Measurements from ENCODE around the gene PADI2. TPM values are rescaled to one million over a fixed set of nuclear protein-coding genes. Genes with fewer than 3 reads are reported as not detected.

The PADI2 gene
- total RNA-seq (2014; rRNA removed; shearing (Covaris generic)): not detected in 2 replicates

DNA sequence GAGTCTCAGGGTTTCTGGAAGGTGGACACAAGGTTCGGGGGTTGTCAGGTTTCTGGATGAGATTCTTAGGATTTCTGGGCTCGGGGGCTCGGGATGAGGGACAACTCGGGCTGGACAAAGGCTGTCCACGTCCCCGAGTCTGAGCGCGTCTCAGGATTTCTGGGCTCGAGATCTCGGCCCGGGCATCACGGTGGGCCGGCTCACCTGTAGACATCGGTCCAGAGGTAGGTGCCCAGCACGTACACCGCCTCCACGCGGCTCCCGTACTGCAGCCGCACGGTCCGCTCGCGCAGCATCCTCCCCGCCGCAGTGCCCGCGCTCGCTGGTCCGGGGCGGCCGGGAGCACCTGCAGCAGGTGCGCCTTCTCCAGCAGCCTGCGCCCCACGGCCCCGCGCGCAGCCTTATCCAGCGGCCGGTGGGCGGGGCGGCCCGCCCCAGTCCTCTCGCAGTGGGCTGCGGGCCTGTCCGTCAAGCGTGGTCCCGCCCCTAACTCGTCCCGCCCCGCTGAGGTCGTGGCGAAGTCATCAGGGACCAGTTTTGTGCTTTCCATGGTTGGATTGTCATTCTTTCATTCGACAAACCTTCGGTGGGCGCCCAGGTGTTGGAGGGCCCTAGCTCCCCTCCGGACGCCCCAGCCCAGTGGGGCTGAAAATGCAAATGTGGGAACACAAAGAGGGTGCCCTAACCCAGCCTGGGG is at the start of gene PADI2:
PADI2 (minus strand) TSS at position 376 of the 697 bp plus-strand sequence; CDS start at position 296, 80 bp downstream.
- H3K27ac ChIP-seq: no peak within 1 kb of the TSS
- H3K36me3 ChIP-seq: no peaks in the 10 kb centered on the region
- no peaks in the 10 kb centered on the region for H3K9me3 ChIP-seq (replicated peaks)
- no peak for DNase-seq (ENCODE audit: low read depth in 1 of 2, low spot score in 2 of 2)
- H3K4me3 ChIP-seq: no peak within 1 kb of the TSS
- H3K27me3 ChIP-seq (replicated peaks): no peaks in the 10 kb centered on the region
- peaks cover 25% of the 10 kb centered on the region for H3K4me1 ChIP-seq (replicated peaks)

DNA sequence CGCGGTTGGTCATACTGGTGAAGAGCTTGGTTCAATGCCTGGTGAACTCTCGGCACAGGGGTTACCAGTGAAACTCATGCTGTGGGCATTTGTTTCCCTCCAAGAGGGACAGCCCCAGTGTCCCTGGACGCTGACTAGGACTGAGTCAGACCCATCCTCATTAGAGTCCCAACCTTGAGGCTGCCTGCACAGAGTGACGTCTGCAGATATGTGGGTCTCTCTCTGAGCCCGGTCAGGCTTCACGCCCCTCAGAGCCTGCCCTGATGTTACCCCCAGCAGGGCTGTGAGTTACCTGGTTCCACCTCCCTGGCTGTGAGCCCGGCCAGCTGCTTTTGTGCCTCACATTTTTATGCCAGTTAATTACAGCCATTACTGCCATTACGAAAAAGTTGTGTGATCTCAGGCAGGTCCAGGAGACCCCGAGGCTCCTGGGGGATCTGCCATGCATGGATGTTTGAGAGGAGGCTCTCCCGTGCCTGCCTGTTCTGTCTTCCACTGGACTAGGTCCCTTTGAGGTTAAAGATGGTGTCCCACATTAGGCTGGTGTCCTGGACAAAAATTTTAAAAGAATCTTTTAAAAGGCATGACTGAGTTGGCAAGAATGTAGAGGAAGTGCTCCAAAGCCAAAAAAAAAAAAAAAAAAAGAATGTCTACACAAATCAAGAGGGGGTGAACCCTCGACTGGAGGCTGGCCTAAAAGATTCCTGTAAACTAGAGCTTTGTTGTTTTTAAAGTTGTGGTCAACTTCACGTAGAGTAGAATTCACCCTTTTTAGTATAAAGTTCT is 49.0 kb upstream of the PADI2 start:
- peaks cover 42% of the 10 kb centered on the region for H3K4me1 ChIP-seq (replicated peaks)
- peak overlapping the region; percentile 99 for H3K27ac ChIP-seq
- no peak overlapping the region for H3K4me3 ChIP-seq
- no peaks in the 10 kb centered on the region for H3K36me3 ChIP-seq
- peak; percentile 93 to 94 for DNase-seq (ENCODE audit: low read depth in 1 of 2, low spot score in 2 of 2)
- H3K9me3 ChIP-seq (replicated peaks): no peaks in the 10 kb centered on the region
- H3K27me3 ChIP-seq (replicated peaks): no peaks in the 10 kb centered on the region

DNA sequence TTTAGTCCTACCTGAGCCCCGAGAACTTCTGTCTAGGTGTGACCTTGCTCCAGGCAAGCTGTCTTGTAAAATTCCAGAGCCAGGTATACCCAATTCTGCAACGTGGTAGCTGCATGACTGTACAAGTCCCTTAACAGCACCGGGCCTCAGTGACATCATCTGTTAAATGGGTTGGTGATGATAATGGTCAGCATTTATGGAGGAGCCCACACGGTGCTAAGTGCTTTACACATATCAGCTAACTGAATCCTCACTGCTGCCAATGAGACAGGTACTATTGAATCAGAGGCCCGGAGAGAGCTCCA is 48.5 kb upstream of the PADI2 start:
- H3K36me3 ChIP-seq: no peaks in the 10 kb centered on the region
- peak overlapping the region; percentile 99 for H3K27ac ChIP-seq
- H3K27me3 ChIP-seq (replicated peaks): no peaks in the 10 kb centered on the region
- no peak for DNase-seq (ENCODE audit: low read depth in 1 of 2, low spot score in 2 of 2)
- H3K9me3 ChIP-seq (replicated peaks): no peaks in the 10 kb centered on the region
- no peak overlapping the region for H3K4me3 ChIP-seq
- H3K4me1 ChIP-seq (replicated peaks): peaks cover 42% of the 10 kb centered on the region

DNA sequence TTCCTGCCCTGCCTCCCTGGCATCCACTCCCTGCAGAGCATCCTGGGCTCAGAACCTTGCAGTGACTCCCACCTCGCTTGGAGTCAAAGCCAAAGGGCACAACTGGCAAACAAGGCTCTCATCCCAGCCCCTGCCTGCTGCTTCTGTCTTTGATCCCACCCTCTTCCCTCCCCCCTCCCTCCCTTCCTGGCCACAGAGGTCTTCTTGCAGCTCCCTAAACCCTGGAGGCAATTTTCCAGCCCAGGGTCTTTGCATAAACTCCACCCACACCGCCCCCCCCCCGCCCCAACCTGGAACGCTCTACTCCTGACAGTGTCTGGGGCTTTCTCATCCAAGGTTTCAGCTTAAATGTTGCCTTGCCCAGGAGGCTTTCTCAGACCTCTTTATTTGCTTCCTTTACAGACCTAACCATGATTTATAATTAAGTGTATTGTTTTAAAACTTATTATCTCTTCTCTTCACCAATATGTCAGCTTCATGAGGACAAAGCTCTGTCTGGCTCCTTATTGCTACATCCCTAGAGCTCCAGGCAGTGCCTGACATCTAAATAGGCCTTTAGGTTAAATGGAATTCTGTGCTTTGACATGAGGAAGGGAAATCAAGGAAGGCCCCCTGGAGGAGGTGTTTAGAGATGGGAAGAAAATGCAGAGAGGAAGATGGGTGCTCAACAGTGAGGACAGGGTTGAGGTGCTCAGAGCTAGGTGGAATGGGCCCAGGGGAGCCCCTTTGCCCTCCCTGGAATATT is 48.0 kb upstream of the PADI2 start:
- Histone ChIP-seq H3K27me3 (replicated peaks) (no peaks in the 10 kb centered on the region), H3K36me3 (no peaks in the 10 kb centered on the region), H3K4me3 (no peak overlapping the region), H3K4me1 (replicated peaks) (peaks cover 42% of the 10 kb centered on the region), H3K27ac (peak overlapping the region; percentile 99), H3K9me3 (replicated peaks) (no peaks in the 10 kb centered on the region)
- DNase-seq (ENCODE audit: low read depth in 1 of 2, low spot score in 2 of 2): peak; percentile 21 to 37

DNA sequence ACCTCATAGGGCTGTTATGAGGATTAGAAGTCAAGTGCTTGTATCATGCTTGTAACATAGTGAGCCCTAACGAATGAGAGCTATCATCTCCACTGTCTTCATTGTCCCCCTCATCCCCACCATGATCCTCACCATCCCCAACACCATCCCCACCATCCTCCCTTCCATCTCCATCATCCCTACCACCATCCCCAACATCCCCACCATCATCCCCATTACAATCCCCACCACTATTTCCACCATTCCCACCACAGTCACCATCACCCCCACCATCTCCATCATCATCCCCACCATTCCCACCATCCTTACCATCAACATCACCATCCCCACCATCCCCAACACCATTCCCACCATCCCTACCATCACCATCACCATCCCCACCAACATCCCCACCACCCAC is 46.6 kb upstream of the PADI2 start:
- peaks cover 37% of the 10 kb centered on the region for H3K4me1 ChIP-seq (replicated peaks)
- no peaks in the 10 kb centered on the region for H3K27me3 ChIP-seq (replicated peaks)
- H3K27ac ChIP-seq: no peak overlapping the region
- no peaks in the 10 kb centered on the region for H3K36me3 ChIP-seq
- DNase-seq (ENCODE audit: low read depth in 1 of 2, low spot score in 2 of 2): peak in 1 of 2 experiments; percentile 16
- no peak overlapping the region for H3K4me3 ChIP-seq
- no peaks in the 10 kb centered on the region for H3K9me3 ChIP-seq (replicated peaks)

DNA sequence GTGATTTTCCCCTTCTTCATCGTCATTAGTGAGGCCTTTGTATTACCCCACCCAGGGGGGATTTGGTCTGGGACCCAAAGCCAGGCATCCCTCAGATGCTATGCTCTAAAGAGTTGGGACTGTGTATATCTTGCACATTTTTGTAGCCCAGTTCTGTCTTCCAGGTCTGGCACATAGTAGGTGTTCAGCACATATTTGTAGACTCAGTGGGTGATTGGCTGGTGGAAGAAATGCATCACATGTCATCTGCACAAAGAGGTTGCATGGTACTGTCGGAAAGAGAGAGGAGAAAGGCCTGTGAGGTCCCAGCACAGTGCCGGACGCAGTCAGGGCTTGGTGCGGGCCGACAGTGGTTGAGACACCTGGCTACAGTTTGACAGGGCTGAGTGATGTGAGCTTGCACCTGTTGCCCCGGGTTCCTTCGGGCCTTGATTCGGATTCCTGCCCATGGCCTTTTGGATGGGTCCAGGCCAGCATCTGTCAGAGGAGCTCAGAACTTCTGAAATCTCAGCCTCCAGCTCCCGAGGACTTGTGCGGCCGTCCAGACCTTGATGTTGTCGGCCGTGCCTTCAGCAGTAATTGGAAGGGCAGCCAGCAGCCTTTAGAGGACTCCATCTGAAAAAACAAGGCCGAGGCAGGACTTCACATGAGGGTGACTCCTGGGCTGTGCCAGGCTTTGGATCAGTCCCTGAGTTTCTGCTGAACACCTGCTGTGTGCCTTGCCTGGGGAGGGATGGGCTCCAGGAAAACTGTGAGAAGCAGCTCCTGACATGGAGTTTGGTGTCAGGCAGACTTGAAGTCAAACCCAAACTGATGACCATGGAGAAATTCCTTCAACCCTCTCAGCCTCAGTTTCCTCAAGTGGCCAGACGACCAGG is 44.8 kb upstream of the PADI2 start:
- H3K4me1 ChIP-seq (replicated peaks): peaks cover 22% of the 10 kb centered on the region
- peak in 1 of 2 experiments; percentile 33 for DNase-seq (ENCODE audit: low read depth in 1 of 2, low spot score in 2 of 2)
- no peaks in the 10 kb centered on the region for H3K27me3 ChIP-seq (replicated peaks)
- H3K4me3 ChIP-seq: no peak overlapping the region
- H3K27ac ChIP-seq: no peak overlapping the region
- H3K9me3 ChIP-seq (replicated peaks): no peaks in the 10 kb centered on the region
- no peaks in the 10 kb centered on the region for H3K36me3 ChIP-seq

DNA sequence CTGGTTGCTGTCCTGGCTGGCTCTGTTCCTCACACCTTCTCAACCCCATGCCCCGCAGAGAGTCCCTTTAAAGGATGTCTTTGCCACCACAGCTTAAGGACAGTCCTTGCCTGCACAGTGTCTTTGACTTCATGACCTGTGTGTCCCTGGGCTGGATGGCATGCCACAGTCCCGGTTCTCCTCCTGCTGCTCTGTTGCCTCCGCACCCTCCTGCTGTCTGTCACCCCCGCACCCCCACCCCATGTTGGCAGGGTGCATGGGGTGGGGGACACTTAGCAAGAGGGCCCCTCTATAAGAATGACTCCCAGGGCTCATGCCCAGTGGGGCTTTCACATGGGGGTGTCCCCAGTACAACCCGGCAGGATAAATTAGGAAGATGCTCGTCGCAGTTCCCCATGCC is 44.1 kb upstream of the PADI2 start:
- H3K4me3 ChIP-seq: no peak overlapping the region
- peaks cover 16% of the 10 kb centered on the region for H3K4me1 ChIP-seq (replicated peaks)
- peak in 1 of 2 experiments; percentile 24 for DNase-seq (ENCODE audit: low read depth in 1 of 2, low spot score in 2 of 2)
- H3K27ac ChIP-seq: no peak overlapping the region
- no peaks in the 10 kb centered on the region for H3K27me3 ChIP-seq (replicated peaks)
- no peaks in the 10 kb centered on the region for H3K36me3 ChIP-seq
- H3K9me3 ChIP-seq (replicated peaks): no peaks in the 10 kb centered on the region

DNA sequence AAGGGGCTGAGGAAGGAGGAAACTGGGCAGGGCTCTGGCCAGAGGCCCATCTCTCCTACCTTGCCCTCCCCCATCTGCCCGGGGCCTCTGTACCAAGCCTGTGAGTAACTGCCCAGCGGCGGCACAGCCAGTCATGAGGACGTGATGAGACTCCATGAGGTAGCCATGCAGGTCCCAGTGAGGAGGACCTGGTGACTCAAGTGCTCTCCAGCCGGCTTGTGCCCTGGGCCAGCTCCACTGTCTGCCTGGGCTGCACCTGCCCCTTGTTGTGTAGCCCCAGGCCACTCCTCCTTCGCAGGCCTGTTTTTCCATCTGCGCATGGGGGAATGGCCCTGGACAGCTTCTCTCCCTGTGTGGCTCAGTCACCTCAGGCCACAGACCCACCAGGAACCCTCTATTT is 43.7 kb upstream of the PADI2 start:
- Histone ChIP-seq H3K9me3 (replicated peaks) (no peaks in the 10 kb centered on the region), H3K4me3 (no peak overlapping the region), H3K27ac (no peak overlapping the region), H3K36me3 (no peaks in the 10 kb centered on the region), H3K4me1 (replicated peaks) (peaks cover 12% of the 10 kb centered on the region), H3K27me3 (replicated peaks) (no peaks in the 10 kb centered on the region)
- DNase-seq (ENCODE audit: low read depth in 1 of 2, low spot score in 2 of 2): peak in 1 of 2 experiments; percentile 38

DNA sequence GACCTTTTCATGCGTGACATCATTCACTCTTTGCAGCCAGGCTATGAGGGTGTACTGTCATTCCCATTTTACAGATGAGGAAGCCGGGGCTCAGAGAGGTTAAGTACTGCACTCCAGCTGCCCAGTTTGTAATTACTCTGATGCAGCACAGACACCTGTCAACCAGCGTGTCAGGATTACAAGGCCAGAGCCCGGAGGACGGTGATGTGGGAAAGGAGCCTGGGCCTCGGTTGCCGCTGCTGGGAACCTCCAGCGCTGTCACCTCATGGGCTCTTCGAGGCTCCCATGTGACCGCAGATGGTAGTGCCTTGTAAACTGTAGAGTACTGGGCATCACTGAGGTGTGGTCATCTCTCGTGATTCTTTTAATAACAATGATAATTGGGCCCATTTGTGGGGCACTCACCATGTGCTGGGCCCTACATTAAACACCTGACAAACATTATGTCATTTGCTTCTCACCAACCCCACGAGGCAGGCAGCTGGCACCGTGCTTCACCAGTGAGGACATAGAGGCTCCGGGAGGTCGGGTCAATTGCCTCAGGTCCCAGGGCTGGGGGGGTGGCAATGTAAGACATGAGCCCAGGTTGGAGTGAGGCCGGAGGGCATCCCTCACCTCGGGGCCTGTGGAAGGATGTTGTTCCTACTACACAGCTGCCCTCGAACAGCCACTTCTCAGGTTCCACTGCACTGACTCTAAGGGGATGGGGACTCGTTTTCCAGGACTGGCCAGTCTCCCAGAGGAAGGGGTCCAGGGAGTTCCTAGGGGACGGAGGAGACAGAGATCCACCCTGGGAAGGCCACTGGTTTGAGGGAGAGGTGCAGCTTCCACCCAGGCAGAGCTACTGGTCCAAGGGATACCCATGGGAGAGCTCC is 42.9 kb upstream of the PADI2 start:
- peak in 1 of 2 experiments; percentile 26 for DNase-seq (ENCODE audit: low read depth in 1 of 2, low spot score in 2 of 2)

DNA sequence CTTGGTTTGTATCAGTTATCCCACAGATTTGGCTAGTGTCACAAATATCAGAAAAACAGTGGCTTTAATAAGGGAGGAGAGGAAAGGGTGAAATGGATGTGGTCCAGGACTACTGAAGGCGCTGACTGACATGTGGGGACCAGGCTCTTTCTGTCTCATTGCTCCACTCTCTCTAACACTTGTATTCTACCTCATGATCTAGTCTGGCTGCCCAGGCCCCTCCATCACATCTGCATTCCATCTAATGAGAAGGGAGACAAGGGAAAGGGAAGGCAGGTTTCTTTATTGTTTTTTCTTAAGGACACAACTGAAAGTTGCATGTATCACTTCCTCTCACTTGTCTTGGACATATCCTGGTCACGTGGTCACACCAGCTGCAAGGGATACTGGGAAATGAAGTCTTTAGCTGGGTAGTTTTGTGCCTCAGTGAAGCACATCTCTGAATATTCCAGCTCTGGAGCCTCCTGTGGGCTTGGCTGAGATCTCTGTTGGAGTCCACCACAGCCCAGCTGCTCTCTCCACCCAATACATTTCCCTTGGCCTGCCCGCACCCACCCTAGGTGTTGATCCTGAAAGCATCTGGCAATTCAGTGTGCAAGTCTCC is 42.0 kb upstream of the PADI2 start:
- Histone ChIP-seq H3K27ac (no peak overlapping the region), H3K36me3 (no peaks in the 10 kb centered on the region), H3K4me1 (replicated peaks) (no peaks in the 10 kb centered on the region), H3K4me3 (no peak overlapping the region), H3K27me3 (replicated peaks) (no peaks in the 10 kb centered on the region), H3K9me3 (replicated peaks) (peaks cover 2% of the 10 kb centered on the region; the same call in 1 of the 2 replicates)
- peak in 1 of 2 experiments; percentile 30 for DNase-seq (ENCODE audit: low read depth in 1 of 2, low spot score in 2 of 2)

More for the DNA sequence above, 42.9 kb upstream of the PADI2 start:
- no peaks in the 10 kb centered on the region for H3K36me3 ChIP-seq
- no peaks in the 10 kb centered on the region for H3K9me3 ChIP-seq (replicated peaks)
- H3K4me1 ChIP-seq (replicated peaks): peaks cover 4% of the 10 kb centered on the region
- H3K4me3 ChIP-seq: no peak overlapping the region
- H3K27ac ChIP-seq: no peak overlapping the region
- H3K27me3 ChIP-seq (replicated peaks): no peaks in the 10 kb centered on the region

DNA sequence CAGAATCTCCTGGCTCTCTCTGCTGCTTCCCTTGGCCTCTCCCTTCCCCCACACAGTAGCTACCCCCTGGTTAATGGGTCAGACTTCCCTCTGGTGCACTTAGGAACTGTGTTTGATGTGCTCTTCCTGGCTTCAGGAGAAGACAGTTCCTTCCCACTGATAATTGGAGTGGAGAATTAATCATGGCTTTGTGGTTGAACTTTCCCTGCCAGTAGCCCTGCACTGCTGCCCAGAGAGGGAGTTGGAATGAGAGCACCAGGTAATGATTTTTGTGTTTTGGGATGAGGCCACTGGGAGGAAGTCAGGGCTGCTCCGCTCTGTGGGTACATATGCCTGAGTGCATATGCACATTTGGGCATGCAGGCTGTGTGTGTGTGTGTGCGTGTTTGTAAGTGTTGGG is 39.7 kb upstream of the PADI2 start:
- Histone ChIP-seq H3K27ac (no peak overlapping the region), H3K4me1 (replicated peaks) (no peaks in the 10 kb centered on the region), H3K4me3 (no peak overlapping the region), H3K9me3 (replicated peaks) (peaks cover 17% of the 10 kb centered on the region), H3K36me3 (no peaks in the 10 kb centered on the region), H3K27me3 (replicated peaks) (no peaks in the 10 kb centered on the region)
- DNase-seq (ENCODE audit: low read depth in 1 of 2, low spot score in 2 of 2): peak in 1 of 2 experiments; percentile 23

DNA sequence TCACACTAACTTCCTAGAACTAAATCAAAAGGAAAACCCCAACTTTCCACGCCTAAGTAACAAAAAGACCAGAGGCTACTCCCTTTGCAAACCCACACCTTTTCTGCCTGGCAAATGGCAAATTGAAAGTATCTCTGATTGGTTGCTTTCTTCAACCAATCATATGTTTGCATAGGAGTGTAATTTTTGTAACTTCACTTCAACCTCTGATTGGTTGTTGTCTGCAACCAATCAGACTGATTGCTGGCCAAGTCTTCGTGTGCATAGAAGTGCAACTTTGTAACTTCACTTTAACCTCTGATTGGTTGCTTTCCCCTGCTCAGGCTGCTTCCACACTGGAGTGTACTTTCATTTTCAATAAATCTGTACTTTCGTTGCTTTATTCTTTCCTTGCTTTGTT is 36.9 kb upstream of the PADI2 start:
- no peak for DNase-seq (ENCODE audit: low read depth in 1 of 2, low spot score in 2 of 2)
- peaks cover 30% of the 10 kb centered on the region for H3K9me3 ChIP-seq (replicated peaks)
- H3K4me3 ChIP-seq: no peak overlapping the region
- H3K4me1 ChIP-seq (replicated peaks): no peaks in the 10 kb centered on the region
- H3K27me3 ChIP-seq (replicated peaks): no peaks in the 10 kb centered on the region
- H3K27ac ChIP-seq: no peak overlapping the region
- H3K36me3 ChIP-seq: no peaks in the 10 kb centered on the region
